Liver (tissue), 9 donors: Measurements from ENCODE around the gene IP6K3. TPM values are rescaled to one million over a fixed set of nuclear protein-coding genes. Genes with fewer than 3 reads are reported as not detected.

Source experiments
- DNase-seq: peaks from one replicate; pipeline ENCODE4 v3.0.0-alpha.2; 2017; ENCODE audit warnings: low spot score
- H3K27ac ChIP-seq, 2 donors: one replicate each; pipeline ENCODE4 v1.7.0; 2013; ENCODE audit warnings: inconsistent platforms in 2 of 2, low read length in 2 of 2, control low read depth in 1 of 2, low read depth in 1 of 2, mild to moderate bottlenecking in 1 of 2
- H3K27me3 ChIP-seq, 4 donors: one replicate each; pipeline versions ENCODE4 v1.6.1 to v1.7.0; 2013; ENCODE audit warnings: low read length in 3 of 4, inconsistent platforms in 1 of 4, mild to moderate bottlenecking in 1 of 4, moderate library complexity in 1 of 4; ENCODE audit not compliant: control insufficient read depth in 4 of 4, insufficient read depth in 4 of 4
- H3K36me3 ChIP-seq, 4 donors: one replicate each; pipeline versions ENCODE4 v1.6.1 to v1.7.0; 2013; ENCODE audit warnings: low read length in 3 of 4, mild to moderate bottlenecking in 3 of 4, low read depth in 1 of 4, moderate library complexity in 1 of 4; ENCODE audit not compliant: control insufficient read depth in 4 of 4, insufficient read depth in 3 of 4
- H3K4me1 ChIP-seq, 4 donors: one replicate each; pipeline versions ENCODE4 v1.6.1 to v1.7.0; 2013; ENCODE audit warnings: low read length in 3 of 4, mild to moderate bottlenecking in 3 of 4, moderate library complexity in 1 of 4; ENCODE audit not compliant: control insufficient read depth in 4 of 4, insufficient read depth in 4 of 4
- H3K4me3 ChIP-seq, 3 donors: one replicate each; pipeline versions ENCODE4 v1.6.1 to v1.7.0; 2013; ENCODE audit warnings: low read length in 3 of 3, control low read depth in 1 of 3, low read depth in 1 of 3, mild to moderate bottlenecking in 1 of 3
- H3K9ac ChIP-seq, 2 donors: one replicate each; pipeline ENCODE4 v1.7.0; 2013; ENCODE audit warnings: low read length in 2 of 2, mild to moderate bottlenecking in 2 of 2, moderate library complexity in 2 of 2, control low read depth in 1 of 2, low read depth in 1 of 2
- H3K9me3 ChIP-seq, 4 donors: one replicate each; pipeline versions ENCODE4 v1.6.1 to v1.7.0; 2013; ENCODE audit warnings: low read length in 3 of 4; ENCODE audit not compliant: control insufficient read depth in 4 of 4
- EGR1 ChIP-seq, 2 donors: IDR thresholded peaks; 2 replicates each; pipeline ENCODE4 v1.6.1; 2016 to 2018; ENCODE audit warnings: antibody characterized with exemption in 2 of 2, low read depth in 2 of 2
- FOXA1 ChIP-seq: IDR thresholded peaks from 2 replicates; pipeline ENCODE4 v1.6.1; 2016; ENCODE audit warnings: antibody characterized with exemption
- FOXA2 ChIP-seq: IDR thresholded peaks from 2 replicates; pipeline ENCODE4 v1.6.1; 2016; ENCODE audit warnings: antibody characterized with exemption
- GABPA ChIP-seq, 2 donors: IDR thresholded peaks in 1 of 2; conservative IDR thresholded peaks in 1 of 2; 2 replicates each; pipeline ENCODE4 v1.6.1; 2016; ENCODE audit warnings: antibody characterized with exemption in 2 of 2, mild to moderate bottlenecking in 1 of 2, moderate library complexity in 1 of 2
- HNF4A ChIP-seq, 2 donors: conservative IDR thresholded peaks; 2 replicates each; pipeline ENCODE4 v1.6.1; 2016; ENCODE audit warnings: antibody characterized with exemption in 2 of 2, mild to moderate bottlenecking in 2 of 2
- HNF4G ChIP-seq: IDR thresholded peaks from 2 replicates; pipeline ENCODE4 v1.6.1; 2016; ENCODE audit warnings: antibody characterized with exemption
- JUND ChIP-seq, 2 donors: IDR thresholded peaks; 2 replicates each; pipeline ENCODE4 v1.6.1; 2016; ENCODE audit warnings: antibody characterized with exemption in 2 of 2
- NR2F2 ChIP-seq: IDR thresholded peaks from 2 replicates; pipeline ENCODE4 v1.6.1; 2016; ENCODE audit warnings: antibody characterized with exemption
- RAD21 ChIP-seq, 2 donors: IDR thresholded peaks; 2 replicates each; pipeline ENCODE4 v1.6.1; 2016; ENCODE audit warnings: antibody characterized with exemption in 2 of 2, mild to moderate bottlenecking in 2 of 2
- RXRA ChIP-seq, 2 donors: IDR thresholded peaks; 2 replicates each; pipeline ENCODE4 v1.6.1; 2017 to 2018; ENCODE audit warnings: antibody characterized with exemption in 2 of 2, mild to moderate bottlenecking in 1 of 2
- SP1 ChIP-seq: IDR thresholded peaks from 2 replicates; pipeline ENCODE4 v1.6.1; 2018; ENCODE audit warnings: antibody characterized with exemption, mild to moderate bottlenecking
- TAF1 ChIP-seq: conservative IDR thresholded peaks from 2 replicates; pipeline ENCODE4 v1.6.1; 2016; ENCODE audit warnings: antibody characterized with exemption, mild to moderate bottlenecking
- YY1 ChIP-seq: IDR thresholded peaks from 2 replicates; pipeline ENCODE4 v1.6.1; 2016; ENCODE audit warnings: antibody characterized with exemption, mild to moderate bottlenecking
- WGBS: extraction: QIAGEN DNeasy Blood & Tissue Kit; methylation state at CpG from one replicate; pipeline ENCODE4 v1.1.7; 2013; 5-methylcytosine and 5-hydroxymethylcytosine counted together
- polyA plus RNA-seq, 2 donors: library from polyadenylated mRNA; stranded (reverse) in 1 of 2; unstranded in 1 of 2; fragments of 200-250 nt in 1 of 2; fragments of >200 nt in 1 of 2; fragmentation: Nextera tagmentation in 1 of 2; extraction: Ambion mirVana in 1 of 2; gene quantifications; one replicate each; pipeline versions ENCODE4 v1.2.1 to v1.2.3, GENCODE V29; 2013 to 2015
- total RNA-seq, 2 donors: library from RNA; depleted of rRNA; stranded (reverse); fragments of >200 nt; gene quantifications; one replicate each; pipeline ENCODE4 v1.2.3, GENCODE V29; 2014
- TF ChIP-seq, protein P1 (sequence below): IDR thresholded peaks from 2 replicates; pipeline ENCODE4 v1.6.1; 2016; ENCODE audit warnings: antibody characterized with exemption
- TF ChIP-seq, protein P2 (sequence below): IDR thresholded peaks from 2 replicates; pipeline ENCODE4 v1.6.1; 2016; ENCODE audit warnings: antibody characterized with exemption
- TF ChIP-seq, protein P3 (sequence below): fragments of 150-350 bp; IDR thresholded peaks from 2 replicates; pipeline ENCODE4 v1.5.1; 2017; ENCODE audit warnings: improper control_type of control experiment, low read depth, low read length; ENCODE audit not compliant: missing input control
- TF ChIP-seq, protein P4 (sequence below): IDR thresholded peaks from 2 replicates; pipeline ENCODE4 v1.6.1; 2016; ENCODE audit warnings: antibody characterized with exemption, mild to moderate bottlenecking
- TF ChIP-seq, protein P5 (sequence below): IDR thresholded peaks from 2 replicates; pipeline ENCODE4 v1.6.1; 2016; ENCODE audit warnings: antibody characterized with exemption
- donor health status: healthy.
- donor health status: healthy.
- donor health status: healthy.
- donor health status: healthy.
- donor health status: healthy.

Gene IP6K3
- total and polyA plus RNA-seq, 4 donors: 1.5 to 12.9 (median 6.7) TPM

DNA sequence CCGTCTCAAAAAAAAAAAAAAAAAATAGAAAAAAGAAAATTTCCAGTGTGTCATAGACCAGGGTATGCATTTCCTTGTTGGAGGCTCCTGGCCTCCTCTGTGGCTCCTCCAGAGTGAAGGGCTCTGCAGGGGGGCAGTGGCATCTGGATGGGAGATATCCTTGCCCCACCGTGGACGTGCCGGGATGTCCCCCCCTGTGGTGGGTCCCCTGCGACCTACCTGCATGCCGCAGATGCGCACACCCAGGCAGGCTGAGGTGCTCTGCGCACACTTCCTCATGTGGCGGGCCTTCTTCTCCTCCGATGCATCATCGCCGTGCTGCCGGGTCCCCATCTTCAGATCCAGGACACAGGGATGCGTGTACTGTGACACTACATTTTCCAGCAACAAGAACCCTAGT, 21.5 kb downstream of the IP6K3 start:
- no peaks in the 10 kb centered on the region for H3K36me3 ChIP-seq
- peaks cover 0 to 3% (median 0%) of the 10 kb centered on the region in 4 donors for H3K4me1 ChIP-seq
- H3K27ac ChIP-seq: no peak overlapping the region
- H3K9me3 ChIP-seq: no peaks in the 10 kb centered on the region
- WGBS: 94% methylated on average over 14 of the region's 14 CpGs
- TF ChIP-seq RAD21 (IDR thresholded peaks at IDR 0.05) (no peak), RXRA (IDR thresholded peaks at IDR 0.05) (no peak), FOXA1 (no peak), GABPA (IDR thresholded peaks at IDR 0.05 in 1 of 2, conservative IDR thresholded peaks at IDR 0.05 in 1 of 2) (no peak), YY1 (no peak), JUND (IDR thresholded peaks at IDR 0.05) (no peak), FOXA2 (no peak), HNF4A (conservative IDR thresholded peaks at IDR 0.05) (no peak), EGR1 (IDR thresholded peaks at IDR 0.05; ENCODE audit: low read depth in 2 of 2) (no peak), TAF1 (no peak), NR2F2 (no peak), SP1 (no peak), HNF4G (no peak)
- TF ChIP-seq, protein P1, sequence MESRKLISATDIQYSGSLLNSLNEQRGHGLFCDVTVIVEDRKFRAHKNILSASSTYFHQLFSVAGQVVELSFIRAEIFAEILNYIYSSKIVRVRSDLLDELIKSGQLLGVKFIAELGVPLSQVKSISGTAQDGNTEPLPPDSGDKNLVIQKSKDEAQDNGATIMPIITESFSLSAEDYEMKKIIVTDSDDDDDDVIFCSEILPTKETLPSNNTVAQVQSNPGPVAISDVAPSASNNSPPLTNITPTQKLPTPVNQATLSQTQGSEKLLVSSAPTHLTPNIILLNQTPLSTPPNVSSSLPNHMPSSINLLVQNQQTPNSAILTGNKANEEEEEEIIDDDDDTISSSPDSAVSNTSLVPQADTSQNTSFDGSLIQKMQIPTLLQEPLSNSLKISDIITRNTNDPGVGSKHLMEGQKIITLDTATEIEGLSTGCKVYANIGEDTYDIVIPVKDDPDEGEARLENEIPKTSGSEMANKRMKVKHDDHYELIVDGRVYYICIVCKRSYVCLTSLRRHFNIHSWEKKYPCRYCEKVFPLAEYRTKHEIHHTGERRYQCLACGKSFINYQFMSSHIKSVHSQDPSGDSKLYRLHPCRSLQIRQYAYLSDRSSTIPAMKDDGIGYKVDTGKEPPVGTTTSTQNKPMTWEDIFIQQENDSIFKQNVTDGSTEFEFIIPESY: no peak
- TF ChIP-seq, protein P2, sequence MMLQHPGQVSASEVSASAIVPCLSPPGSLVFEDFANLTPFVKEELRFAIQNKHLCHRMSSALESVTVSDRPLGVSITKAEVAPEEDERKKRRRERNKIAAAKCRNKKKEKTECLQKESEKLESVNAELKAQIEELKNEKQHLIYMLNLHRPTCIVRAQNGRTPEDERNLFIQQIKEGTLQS: no peak
- TF ChIP-seq, protein P3, sequence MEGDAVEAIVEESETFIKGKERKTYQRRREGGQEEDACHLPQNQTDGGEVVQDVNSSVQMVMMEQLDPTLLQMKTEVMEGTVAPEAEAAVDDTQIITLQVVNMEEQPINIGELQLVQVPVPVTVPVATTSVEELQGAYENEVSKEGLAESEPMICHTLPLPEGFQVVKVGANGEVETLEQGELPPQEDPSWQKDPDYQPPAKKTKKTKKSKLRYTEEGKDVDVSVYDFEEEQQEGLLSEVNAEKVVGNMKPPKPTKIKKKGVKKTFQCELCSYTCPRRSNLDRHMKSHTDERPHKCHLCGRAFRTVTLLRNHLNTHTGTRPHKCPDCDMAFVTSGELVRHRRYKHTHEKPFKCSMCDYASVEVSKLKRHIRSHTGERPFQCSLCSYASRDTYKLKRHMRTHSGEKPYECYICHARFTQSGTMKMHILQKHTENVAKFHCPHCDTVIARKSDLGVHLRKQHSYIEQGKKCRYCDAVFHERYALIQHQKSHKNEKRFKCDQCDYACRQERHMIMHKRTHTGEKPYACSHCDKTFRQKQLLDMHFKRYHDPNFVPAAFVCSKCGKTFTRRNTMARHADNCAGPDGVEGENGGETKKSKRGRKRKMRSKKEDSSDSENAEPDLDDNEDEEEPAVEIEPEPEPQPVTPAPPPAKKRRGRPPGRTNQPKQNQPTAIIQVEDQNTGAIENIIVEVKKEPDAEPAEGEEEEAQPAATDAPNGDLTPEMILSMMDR: no peak
- TF ChIP-seq, protein P4, sequence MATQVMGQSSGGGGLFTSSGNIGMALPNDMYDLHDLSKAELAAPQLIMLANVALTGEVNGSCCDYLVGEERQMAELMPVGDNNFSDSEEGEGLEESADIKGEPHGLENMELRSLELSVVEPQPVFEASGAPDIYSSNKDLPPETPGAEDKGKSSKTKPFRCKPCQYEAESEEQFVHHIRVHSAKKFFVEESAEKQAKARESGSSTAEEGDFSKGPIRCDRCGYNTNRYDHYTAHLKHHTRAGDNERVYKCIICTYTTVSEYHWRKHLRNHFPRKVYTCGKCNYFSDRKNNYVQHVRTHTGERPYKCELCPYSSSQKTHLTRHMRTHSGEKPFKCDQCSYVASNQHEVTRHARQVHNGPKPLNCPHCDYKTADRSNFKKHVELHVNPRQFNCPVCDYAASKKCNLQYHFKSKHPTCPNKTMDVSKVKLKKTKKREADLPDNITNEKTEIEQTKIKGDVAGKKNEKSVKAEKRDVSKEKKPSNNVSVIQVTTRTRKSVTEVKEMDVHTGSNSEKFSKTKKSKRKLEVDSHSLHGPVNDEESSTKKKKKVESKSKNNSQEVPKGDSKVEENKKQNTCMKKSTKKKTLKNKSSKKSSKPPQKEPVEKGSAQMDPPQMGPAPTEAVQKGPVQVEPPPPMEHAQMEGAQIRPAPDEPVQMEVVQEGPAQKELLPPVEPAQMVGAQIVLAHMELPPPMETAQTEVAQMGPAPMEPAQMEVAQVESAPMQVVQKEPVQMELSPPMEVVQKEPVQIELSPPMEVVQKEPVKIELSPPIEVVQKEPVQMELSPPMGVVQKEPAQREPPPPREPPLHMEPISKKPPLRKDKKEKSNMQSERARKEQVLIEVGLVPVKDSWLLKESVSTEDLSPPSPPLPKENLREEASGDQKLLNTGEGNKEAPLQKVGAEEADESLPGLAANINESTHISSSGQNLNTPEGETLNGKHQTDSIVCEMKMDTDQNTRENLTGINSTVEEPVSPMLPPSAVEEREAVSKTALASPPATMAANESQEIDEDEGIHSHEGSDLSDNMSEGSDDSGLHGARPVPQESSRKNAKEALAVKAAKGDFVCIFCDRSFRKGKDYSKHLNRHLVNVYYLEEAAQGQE: no peak
- TF ChIP-seq, protein P5, sequence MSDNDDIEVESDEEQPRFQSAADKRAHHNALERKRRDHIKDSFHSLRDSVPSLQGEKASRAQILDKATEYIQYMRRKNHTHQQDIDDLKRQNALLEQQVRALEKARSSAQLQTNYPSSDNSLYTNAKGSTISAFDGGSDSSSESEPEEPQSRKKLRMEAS: no peak
- H3K4me3 ChIP-seq: no peak overlapping the region
- H3K9ac ChIP-seq: no peak overlapping the region
- no peaks in the 10 kb centered on the region for H3K27me3 ChIP-seq
- no peak for DNase-seq
